GM19324 (cell line): ENCODE measurements around the gene SDCBP2.

ENCODE experiments used
- ATAC-seq: cut with Tn5 transposase; IDR thresholded peaks from one replicate; pipeline ENCODE4 v1.9.1; 2021; ENCODE audit warnings: mild to moderate bottlenecking, moderate library complexity; ENCODE audit not compliant: unreplicated experiment, low FRiP score

SDCBP2 gene

DNA sequence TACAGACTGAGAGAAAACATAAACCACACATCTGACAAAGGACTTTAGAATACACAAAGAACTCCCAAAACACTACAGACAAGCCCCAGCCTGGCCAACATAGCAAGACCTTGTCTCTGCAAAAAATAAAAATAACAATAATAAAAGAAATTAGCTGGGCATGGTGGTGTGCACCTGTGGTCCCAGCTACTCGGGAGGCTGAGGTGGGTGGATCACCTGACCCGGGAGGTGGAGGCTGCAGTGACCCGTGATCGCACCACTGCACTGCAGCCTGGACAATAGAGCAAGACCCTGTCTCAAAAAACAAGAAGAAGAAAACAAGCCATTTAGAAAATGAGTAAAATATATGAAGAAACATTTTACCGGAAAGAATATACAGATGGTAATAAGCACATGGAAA, 13.1 kb downstream of the SDCBP2 start:
- no peak for ATAC-seq

- no peak for ATAC-seq
These were observed 15.5 kb downstream of the SDCBP2 start for GRCh38 chr20:1313236-1313964.

DNA sequence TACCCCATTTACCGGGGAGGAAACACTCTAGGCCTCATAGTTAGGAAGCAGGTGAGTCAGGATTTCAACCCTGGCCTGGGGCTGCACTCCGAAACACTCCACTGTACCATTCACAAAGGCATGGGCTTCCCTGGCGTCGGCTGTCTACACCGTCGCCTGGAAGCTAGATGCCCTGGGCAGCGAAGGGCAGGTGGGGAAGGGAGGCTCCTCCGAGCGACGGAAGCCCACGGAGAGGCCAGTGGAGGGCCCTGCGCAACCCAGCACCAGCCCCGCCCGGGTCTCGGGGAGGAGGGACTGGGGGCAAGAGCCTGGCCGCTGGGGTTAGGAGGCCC, 16.1 kb downstream of the SDCBP2 start:
- no peak for ATAC-seq

DNA sequence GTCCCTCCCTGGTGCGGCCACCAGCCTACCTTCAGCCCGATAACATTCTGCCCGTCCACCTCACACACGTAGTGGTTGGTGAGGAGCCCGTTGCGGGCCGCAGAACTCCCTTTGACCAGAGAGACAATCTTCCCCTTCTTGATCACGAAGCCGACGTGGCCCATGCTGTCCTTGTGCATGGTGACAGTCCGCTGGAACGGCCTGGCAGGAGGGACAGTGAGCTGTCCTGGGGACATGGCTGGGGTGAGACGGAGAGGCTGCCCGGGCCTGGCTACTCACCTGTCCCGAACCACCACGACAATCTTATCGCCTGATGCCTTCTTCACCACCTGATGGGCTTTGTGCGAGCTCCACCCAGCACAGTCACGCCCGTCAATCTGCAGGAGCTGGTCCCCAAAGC, 16.6 kb downstream of the SDCBP2 start:
- no peak for ATAC-seq

DNA sequence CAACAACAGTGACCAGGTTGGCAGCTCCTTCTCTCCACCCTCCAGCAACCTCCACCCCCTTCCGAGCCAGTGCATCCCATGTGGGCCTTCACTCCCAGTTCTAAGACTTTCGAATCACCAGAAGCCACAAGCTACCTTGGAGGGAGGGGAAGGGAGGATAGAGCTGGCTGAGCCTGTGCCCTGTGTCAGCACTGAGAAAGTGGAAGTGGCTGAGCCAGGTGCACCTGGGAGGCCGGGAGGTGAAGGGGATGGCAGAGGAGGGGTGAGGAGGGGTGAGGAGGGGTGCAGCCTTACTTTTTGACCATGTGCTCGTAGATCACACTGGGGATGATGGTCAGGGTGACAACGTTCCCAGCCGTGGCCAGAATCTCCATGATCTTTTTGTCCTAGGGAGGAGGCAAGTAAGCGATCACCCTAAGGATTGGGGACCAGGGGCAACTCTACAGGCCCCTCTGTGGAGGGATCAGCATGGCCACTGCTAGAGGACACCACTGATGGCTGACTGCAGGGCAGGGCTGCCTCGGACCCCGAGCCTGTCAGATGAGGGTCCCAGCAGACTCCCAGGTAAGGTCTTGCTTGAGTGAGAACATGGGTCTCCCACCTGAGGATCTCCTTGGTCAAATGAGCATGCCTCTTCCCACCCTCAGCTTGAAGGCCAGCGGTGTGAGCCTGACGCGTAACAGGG, 18.3 kb downstream of the SDCBP2 start:
- ATAC-seq: no peak

GRCh38 chr20:1310071-1310470, 18.9 kb downstream of the SDCBP2 start:
- no peak for ATAC-seq

DNA sequence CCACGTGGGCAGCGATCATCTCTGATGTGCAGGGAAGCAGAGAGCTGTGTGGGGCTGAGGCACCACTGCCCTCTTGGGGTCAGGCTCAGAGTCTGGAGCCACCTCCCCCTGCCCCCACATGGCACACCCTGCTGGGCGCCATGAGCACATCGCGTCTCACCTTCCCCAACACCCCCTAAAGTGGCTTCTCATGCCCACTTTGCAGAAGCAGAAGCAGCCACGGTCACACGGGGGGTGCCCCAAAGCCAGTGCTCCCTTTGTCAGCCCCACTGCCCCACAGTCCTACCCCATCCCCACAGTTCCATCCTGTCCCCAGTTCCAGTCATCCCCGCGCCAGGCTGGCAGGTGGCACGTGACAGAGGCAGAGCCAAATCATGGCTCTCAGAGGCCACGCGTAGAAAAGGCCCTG, 19.5 kb downstream of the SDCBP2 start:
- no peak for ATAC-seq

DNA sequence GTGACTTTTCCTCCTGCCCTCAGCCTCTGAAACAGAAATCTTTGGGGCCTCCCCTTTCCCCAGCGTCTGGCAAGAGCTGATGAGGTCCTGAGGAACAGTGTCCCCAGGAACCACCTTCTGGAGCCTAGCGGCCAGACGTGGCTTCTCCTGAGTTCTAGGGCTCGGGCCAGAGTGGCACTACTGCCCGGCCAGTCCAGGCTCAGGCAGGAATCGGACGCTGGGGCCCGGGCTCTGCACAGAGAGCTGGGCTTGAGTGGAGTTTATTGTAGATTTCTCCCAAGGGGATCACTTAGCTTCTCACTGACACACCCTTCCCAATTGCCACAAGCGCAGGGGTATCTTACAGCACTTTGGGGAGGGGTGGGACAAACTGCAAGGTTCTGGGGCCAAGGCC, 20.2 kb downstream of the SDCBP2 start:
- ATAC-seq: no peak

GRCh38 chr20:1308067-1308701, 20.8 kb downstream of the SDCBP2 start:
- ATAC-seq: no peak

DNA sequence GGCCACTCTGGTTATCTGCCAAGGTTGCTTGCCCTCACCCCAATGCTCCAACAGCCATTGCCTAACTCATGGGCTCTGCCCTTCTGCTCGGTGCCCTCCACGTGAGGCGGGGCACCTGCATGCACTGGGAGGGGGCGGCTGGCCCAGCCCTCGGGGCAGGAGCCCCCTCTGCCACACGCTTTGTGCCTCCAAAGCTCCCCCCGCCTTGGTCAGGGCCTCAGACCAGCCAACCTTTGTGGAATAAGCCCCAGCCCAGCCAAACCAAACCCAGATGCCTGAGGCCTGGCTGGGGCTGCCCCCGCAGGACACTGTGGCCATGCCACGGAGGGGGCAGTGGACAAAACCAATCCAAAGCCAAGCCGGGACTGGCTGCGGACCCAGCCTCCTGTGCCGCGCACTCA, 21.4 kb downstream of the SDCBP2 start:
- no peak for ATAC-seq

DNA sequence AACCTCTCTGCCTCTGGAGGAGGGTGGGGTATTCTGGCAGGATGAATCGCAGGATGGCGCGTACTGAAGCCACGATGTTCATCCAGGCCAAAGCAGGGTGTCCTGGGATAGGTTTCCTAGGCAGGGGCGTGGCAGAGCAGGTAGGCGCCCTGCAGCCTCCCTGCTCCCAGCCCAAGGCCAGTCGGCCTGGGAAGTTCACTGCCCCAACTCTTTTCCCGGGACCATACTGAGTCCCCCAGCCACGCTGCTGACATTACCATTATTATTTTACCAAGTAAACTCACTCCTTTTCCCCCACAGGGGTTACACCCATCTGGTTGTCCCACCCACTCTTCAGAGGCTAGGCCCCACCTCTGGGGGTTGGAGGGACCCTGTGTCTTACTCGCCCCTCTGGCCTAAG, 21.8 kb downstream of the SDCBP2 start:
- ATAC-seq: no peak

GRCh38 chr20:1306316-1307135, 22.4 kb downstream of the SDCBP2 start:
- no peak for ATAC-seq

DNA sequence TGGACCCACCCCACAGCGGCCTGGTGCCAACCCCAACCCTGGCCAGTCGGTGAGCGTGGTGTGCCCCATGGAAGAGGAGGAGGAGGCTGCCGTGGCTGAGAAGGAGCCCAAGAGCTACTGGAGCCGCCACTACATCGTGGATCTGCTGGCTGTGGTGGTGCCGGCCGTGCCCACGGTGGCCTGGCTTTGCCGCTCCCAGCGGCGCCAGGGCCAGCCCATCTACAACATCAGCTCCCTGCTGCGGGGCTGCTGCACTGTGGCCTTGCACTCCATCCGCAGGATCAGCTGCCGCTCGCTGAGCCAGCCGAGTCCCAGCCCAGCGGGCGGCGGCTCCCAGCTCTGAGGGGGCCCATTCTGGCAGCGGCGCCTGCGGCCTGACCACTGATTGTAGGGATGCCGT, 23.2 kb downstream of the SDCBP2 start:
- ATAC-seq: no peak

DNA sequence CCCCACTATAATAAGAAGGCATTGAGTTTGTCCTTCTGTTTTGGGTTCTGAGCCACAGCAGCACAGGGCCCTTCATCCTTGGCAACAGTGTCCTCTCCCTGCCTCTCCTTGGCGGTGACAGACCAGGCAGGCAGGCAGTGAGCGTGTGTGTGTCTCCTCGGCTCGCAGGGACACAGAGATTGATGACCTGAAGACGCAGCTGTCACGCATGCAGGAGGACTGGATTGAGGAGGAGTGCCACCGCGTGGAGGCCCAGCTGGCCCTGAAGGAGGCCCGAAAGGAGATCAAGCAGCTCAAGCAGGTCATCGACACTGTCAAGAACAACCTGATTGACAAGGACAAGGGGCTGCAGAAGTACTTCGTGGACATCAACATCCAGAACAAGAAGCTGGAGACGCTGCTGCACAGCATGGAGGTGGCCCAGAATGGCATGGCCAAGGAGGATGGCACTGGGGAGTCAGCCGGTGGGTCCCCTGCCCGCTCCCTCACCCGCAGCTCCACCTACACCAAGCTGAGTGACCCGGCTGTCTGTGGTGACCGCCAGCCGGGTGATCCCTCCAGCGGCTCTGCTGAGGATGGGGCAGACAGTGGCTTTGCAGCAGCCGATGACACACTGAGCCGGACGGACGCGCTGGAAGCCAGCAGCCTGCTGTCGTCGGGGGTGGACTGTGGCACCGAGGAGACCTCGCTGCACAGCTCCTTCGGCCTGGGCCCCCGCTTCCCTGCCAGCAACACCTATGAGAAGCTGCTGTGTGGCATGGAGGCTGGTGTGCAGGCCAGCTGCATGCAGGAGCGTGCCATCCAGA, 24.0 kb downstream of the SDCBP2 start:
- no peak for ATAC-seq

GRCh38 chr20:1302685-1303541, 26.0 kb downstream of the SDCBP2 start:
- ATAC-seq: no peak

- ATAC-seq: no peak
These were observed 27.9 kb downstream of the SDCBP2 start for GRCh38 chr20:1301031-1301529.

DNA sequence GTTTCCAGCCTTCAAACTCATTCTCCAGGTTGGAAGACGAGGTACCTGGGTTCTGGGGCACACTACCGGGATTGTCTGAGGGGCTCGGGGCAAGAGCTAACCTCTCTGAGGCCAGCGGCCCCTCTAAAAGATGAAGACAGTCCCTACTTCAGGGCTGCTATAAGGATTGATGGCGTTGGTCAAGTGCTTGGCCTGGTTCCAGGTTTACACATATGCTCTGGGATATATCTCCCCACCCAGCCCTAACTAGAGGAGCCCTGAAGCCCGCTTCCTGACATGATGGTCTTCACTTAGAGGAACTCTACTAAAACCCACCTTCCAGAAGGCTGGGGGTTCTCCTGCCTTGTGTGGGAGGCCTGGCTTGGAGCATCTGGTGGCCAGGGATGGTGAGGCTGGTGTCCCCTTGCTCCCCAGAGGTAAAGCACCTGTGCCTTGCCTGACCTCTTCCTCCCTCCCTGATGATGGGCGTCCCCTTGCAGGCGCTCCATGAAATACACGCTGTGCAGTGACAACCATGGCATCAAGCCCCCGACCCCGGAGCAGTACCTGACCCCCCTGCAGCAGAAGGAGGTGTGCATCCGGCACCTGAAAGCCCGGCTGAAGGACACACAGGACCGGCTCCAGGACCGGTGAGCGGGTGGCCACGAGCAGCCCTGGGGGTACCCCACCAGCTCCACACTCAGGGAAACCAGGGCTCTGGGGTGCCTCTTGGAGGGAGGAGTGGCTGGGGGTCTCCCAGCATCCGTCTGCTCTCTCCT, 28.7 kb downstream of the SDCBP2 start:
- no peak for ATAC-seq

- ATAC-seq: no peak
These were observed 29.4 kb downstream of the SDCBP2 start for GRCh38 chr20:1299522-1299921.
